Liver (tissue), 9 donors: Measurements from ENCODE around the gene NET1. TPM values are rescaled to one million over a fixed set of nuclear protein-coding genes. Genes with fewer than 3 reads are reported as not detected.

Experiments
- DNase-seq: peaks from one replicate; pipeline ENCODE4 v3.0.0-alpha.2; 2017; ENCODE audit warnings: low spot score
- H3K27ac ChIP-seq, 2 donors: one replicate each; pipeline ENCODE4 v1.7.0; 2013; ENCODE audit warnings: inconsistent platforms in 2 of 2, low read length in 2 of 2, control low read depth in 1 of 2, low read depth in 1 of 2, mild to moderate bottlenecking in 1 of 2
- H3K27me3 ChIP-seq, 4 donors: one replicate each; pipeline versions ENCODE4 v1.6.1 to v1.7.0; 2013; ENCODE audit warnings: low read length in 3 of 4, inconsistent platforms in 1 of 4, mild to moderate bottlenecking in 1 of 4, moderate library complexity in 1 of 4; ENCODE audit not compliant: control insufficient read depth in 4 of 4, insufficient read depth in 4 of 4
- H3K36me3 ChIP-seq, 4 donors: one replicate each; pipeline versions ENCODE4 v1.6.1 to v1.7.0; 2013; ENCODE audit warnings: low read length in 3 of 4, mild to moderate bottlenecking in 3 of 4, low read depth in 1 of 4, moderate library complexity in 1 of 4; ENCODE audit not compliant: control insufficient read depth in 4 of 4, insufficient read depth in 3 of 4
- H3K4me1 ChIP-seq, 4 donors: one replicate each; pipeline versions ENCODE4 v1.6.1 to v1.7.0; 2013; ENCODE audit warnings: low read length in 3 of 4, mild to moderate bottlenecking in 3 of 4, moderate library complexity in 1 of 4; ENCODE audit not compliant: control insufficient read depth in 4 of 4, insufficient read depth in 4 of 4
- H3K4me3 ChIP-seq, 3 donors: one replicate each; pipeline versions ENCODE4 v1.6.1 to v1.7.0; 2013; ENCODE audit warnings: low read length in 3 of 3, control low read depth in 1 of 3, low read depth in 1 of 3, mild to moderate bottlenecking in 1 of 3
- H3K9ac ChIP-seq, 2 donors: one replicate each; pipeline ENCODE4 v1.7.0; 2013; ENCODE audit warnings: low read length in 2 of 2, mild to moderate bottlenecking in 2 of 2, moderate library complexity in 2 of 2, control low read depth in 1 of 2, low read depth in 1 of 2
- H3K9me3 ChIP-seq, 4 donors: one replicate each; pipeline versions ENCODE4 v1.6.1 to v1.7.0; 2013; ENCODE audit warnings: low read length in 3 of 4; ENCODE audit not compliant: control insufficient read depth in 4 of 4
- EGR1 ChIP-seq, 2 donors: IDR thresholded peaks; 2 replicates each; pipeline ENCODE4 v1.6.1; 2016 to 2018; ENCODE audit warnings: antibody characterized with exemption in 2 of 2, low read depth in 2 of 2
- FOXA1 ChIP-seq: IDR thresholded peaks from 2 replicates; pipeline ENCODE4 v1.6.1; 2016; ENCODE audit warnings: antibody characterized with exemption
- FOXA2 ChIP-seq: IDR thresholded peaks from 2 replicates; pipeline ENCODE4 v1.6.1; 2016; ENCODE audit warnings: antibody characterized with exemption
- GABPA ChIP-seq, 2 donors: IDR thresholded peaks in 1 of 2; conservative IDR thresholded peaks in 1 of 2; 2 replicates each; pipeline ENCODE4 v1.6.1; 2016; ENCODE audit warnings: antibody characterized with exemption in 2 of 2, mild to moderate bottlenecking in 1 of 2, moderate library complexity in 1 of 2
- HNF4A ChIP-seq, 2 donors: conservative IDR thresholded peaks; 2 replicates each; pipeline ENCODE4 v1.6.1; 2016; ENCODE audit warnings: antibody characterized with exemption in 2 of 2, mild to moderate bottlenecking in 2 of 2
- HNF4G ChIP-seq: IDR thresholded peaks from 2 replicates; pipeline ENCODE4 v1.6.1; 2016; ENCODE audit warnings: antibody characterized with exemption
- JUND ChIP-seq, 2 donors: IDR thresholded peaks; 2 replicates each; pipeline ENCODE4 v1.6.1; 2016; ENCODE audit warnings: antibody characterized with exemption in 2 of 2
- NR2F2 ChIP-seq: IDR thresholded peaks from 2 replicates; pipeline ENCODE4 v1.6.1; 2016; ENCODE audit warnings: antibody characterized with exemption
- RAD21 ChIP-seq, 2 donors: IDR thresholded peaks; 2 replicates each; pipeline ENCODE4 v1.6.1; 2016; ENCODE audit warnings: antibody characterized with exemption in 2 of 2, mild to moderate bottlenecking in 2 of 2
- RXRA ChIP-seq, 2 donors: IDR thresholded peaks; 2 replicates each; pipeline ENCODE4 v1.6.1; 2017 to 2018; ENCODE audit warnings: antibody characterized with exemption in 2 of 2, mild to moderate bottlenecking in 1 of 2
- SP1 ChIP-seq: IDR thresholded peaks from 2 replicates; pipeline ENCODE4 v1.6.1; 2018; ENCODE audit warnings: antibody characterized with exemption, mild to moderate bottlenecking
- TAF1 ChIP-seq: conservative IDR thresholded peaks from 2 replicates; pipeline ENCODE4 v1.6.1; 2016; ENCODE audit warnings: antibody characterized with exemption, mild to moderate bottlenecking
- YY1 ChIP-seq: IDR thresholded peaks from 2 replicates; pipeline ENCODE4 v1.6.1; 2016; ENCODE audit warnings: antibody characterized with exemption, mild to moderate bottlenecking
- WGBS: extraction: QIAGEN DNeasy Blood & Tissue Kit; methylation state at CpG from one replicate; pipeline ENCODE4 v1.1.7; 2013; 5-methylcytosine and 5-hydroxymethylcytosine counted together
- polyA plus RNA-seq, 2 donors: library from polyadenylated mRNA; stranded (reverse) in 1 of 2; unstranded in 1 of 2; fragments of 200-250 nt in 1 of 2; fragments of >200 nt in 1 of 2; fragmentation: Nextera tagmentation in 1 of 2; extraction: Ambion mirVana in 1 of 2; gene quantifications; one replicate each; pipeline versions ENCODE4 v1.2.1 to v1.2.3, GENCODE V29; 2013 to 2015
- total RNA-seq, 2 donors: library from RNA; depleted of rRNA; stranded (reverse); fragments of >200 nt; gene quantifications; one replicate each; pipeline ENCODE4 v1.2.3, GENCODE V29; 2014
- TF ChIP-seq, protein P1 (sequence below): IDR thresholded peaks from 2 replicates; pipeline ENCODE4 v1.6.1; 2016; ENCODE audit warnings: antibody characterized with exemption
- TF ChIP-seq, protein P2 (sequence below): IDR thresholded peaks from 2 replicates; pipeline ENCODE4 v1.6.1; 2016; ENCODE audit warnings: antibody characterized with exemption
- TF ChIP-seq, protein P3 (sequence below): fragments of 150-350 bp; IDR thresholded peaks from 2 replicates; pipeline ENCODE4 v1.5.1; 2017; ENCODE audit warnings: improper control_type of control experiment, low read depth, low read length; ENCODE audit not compliant: missing input control
- TF ChIP-seq, protein P4 (sequence below): IDR thresholded peaks from 2 replicates; pipeline ENCODE4 v1.6.1; 2016; ENCODE audit warnings: antibody characterized with exemption, mild to moderate bottlenecking
- TF ChIP-seq, protein P5 (sequence below): IDR thresholded peaks from 2 replicates; pipeline ENCODE4 v1.6.1; 2016; ENCODE audit warnings: antibody characterized with exemption
- donor health status: healthy.
- donor health status: healthy.
- donor health status: healthy.
- donor health status: healthy.
- donor health status: healthy.

Gene NET1
- total and polyA plus RNA-seq, 4 donors = 16.2 to 38.6 (median 25.6) TPM

DNA sequence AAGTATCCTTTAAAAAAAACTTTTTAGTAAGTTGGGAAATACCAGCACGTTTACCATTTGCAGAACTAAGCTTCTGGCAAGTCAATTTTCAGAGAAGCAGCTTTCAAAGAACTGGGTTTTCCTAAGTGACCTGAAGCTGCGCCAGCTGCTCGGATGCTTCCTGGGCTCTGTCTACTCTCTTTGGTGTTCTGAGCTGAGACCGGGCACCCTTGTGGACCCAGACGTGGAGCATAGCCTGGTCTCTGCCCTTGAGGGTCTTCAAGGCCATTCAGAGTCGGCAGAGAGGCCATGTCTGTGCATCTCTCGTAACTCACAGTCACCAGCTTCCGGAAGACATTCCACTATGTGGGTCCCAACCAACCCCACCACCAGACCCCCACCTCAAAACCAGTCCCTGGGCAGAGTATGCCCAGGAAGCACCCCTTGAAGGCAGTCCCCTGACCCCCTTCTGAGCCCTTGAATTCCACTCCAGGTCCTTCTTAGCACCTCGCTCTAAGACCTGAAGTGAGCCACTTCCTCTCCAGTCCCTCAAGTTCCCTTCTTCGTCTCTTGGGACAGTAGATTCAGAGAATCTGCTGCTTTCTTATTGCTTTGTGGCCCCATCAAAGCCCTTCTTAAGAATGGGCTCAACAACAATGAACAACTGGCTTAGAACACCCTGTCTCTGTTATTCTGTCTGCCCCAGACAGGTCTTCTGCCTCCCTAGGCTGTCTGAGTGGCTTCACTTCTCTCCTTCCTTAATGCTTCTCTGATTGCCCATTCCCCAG, 78.5 kb downstream of the NET1 start:
- Histone ChIP-seq H3K27me3 (no peaks in the 10 kb centered on the region), H3K27ac (no peak overlapping the region), H3K4me1 (peaks cover 0 to 10% (median 8%) of the 10 kb centered on the region in 4 donors), H3K4me3 (no peak overlapping the region), H3K36me3 (no peaks in the 10 kb centered on the region), H3K9me3 (peaks cover 0 to 3% (median 0%) of the 10 kb centered on the region in 4 donors), H3K9ac (no peak overlapping the region)
- no peak for DNase-seq
- TF ChIP-seq, protein P1, sequence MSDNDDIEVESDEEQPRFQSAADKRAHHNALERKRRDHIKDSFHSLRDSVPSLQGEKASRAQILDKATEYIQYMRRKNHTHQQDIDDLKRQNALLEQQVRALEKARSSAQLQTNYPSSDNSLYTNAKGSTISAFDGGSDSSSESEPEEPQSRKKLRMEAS = no peak
- TF ChIP-seq HNF4A (conservative IDR thresholded peaks at IDR 0.05) (no peak), NR2F2 (no peak), FOXA1 (no peak), JUND (IDR thresholded peaks at IDR 0.05) (no peak), EGR1 (IDR thresholded peaks at IDR 0.05; ENCODE audit: low read depth in 2 of 2) (no peak), HNF4G (no peak), TAF1 (no peak)
- TF ChIP-seq, protein P2, sequence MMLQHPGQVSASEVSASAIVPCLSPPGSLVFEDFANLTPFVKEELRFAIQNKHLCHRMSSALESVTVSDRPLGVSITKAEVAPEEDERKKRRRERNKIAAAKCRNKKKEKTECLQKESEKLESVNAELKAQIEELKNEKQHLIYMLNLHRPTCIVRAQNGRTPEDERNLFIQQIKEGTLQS = no peak
- TF ChIP-seq, protein P3, sequence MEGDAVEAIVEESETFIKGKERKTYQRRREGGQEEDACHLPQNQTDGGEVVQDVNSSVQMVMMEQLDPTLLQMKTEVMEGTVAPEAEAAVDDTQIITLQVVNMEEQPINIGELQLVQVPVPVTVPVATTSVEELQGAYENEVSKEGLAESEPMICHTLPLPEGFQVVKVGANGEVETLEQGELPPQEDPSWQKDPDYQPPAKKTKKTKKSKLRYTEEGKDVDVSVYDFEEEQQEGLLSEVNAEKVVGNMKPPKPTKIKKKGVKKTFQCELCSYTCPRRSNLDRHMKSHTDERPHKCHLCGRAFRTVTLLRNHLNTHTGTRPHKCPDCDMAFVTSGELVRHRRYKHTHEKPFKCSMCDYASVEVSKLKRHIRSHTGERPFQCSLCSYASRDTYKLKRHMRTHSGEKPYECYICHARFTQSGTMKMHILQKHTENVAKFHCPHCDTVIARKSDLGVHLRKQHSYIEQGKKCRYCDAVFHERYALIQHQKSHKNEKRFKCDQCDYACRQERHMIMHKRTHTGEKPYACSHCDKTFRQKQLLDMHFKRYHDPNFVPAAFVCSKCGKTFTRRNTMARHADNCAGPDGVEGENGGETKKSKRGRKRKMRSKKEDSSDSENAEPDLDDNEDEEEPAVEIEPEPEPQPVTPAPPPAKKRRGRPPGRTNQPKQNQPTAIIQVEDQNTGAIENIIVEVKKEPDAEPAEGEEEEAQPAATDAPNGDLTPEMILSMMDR = no peak
- WGBS = 89% methylated on average over 10 of the region's 10 CpGs

DNA sequence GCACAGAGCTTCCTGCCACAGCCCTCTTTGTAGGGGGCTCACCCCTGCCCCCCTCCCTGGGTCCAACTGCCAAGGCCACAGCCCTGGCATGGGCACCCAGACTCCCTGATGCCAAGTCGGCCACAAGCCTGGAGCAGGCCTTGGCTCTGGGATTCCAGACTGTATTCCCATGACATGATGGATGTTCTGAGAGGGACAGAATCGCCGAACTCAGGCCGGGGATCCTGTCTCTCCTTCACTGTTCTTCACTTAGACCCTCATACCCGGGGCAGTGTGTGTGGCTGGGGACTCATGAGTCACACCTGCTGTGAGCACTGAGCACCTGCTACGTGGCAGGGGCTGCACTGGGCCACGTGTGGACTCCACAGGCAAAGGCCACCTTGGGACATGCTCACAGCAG, 79.1 kb downstream of the NET1 start:
- Histone ChIP-seq H3K27me3 (no peaks in the 10 kb centered on the region), H3K9me3 (peaks cover 0 to 3% (median 0%) of the 10 kb centered on the region in 4 donors), H3K4me3 (no peak overlapping the region), H3K36me3 (no peaks in the 10 kb centered on the region), H3K9ac (no peak overlapping the region), H3K4me1 (peaks cover 0 to 10% (median 8%) of the 10 kb centered on the region in 4 donors), H3K27ac (no peak overlapping the region)
- no peak for TF ChIP-seq RAD21 (IDR thresholded peaks at IDR 0.05)
- no peak for TF ChIP-seq HNF4G
- no peak for TF ChIP-seq RXRA (IDR thresholded peaks at IDR 0.05)
- no peak for TF ChIP-seq TAF1
- DNase-seq = no peak
- 95% methylated on average over 7 of the region's 7 CpGs for WGBS

DNA sequence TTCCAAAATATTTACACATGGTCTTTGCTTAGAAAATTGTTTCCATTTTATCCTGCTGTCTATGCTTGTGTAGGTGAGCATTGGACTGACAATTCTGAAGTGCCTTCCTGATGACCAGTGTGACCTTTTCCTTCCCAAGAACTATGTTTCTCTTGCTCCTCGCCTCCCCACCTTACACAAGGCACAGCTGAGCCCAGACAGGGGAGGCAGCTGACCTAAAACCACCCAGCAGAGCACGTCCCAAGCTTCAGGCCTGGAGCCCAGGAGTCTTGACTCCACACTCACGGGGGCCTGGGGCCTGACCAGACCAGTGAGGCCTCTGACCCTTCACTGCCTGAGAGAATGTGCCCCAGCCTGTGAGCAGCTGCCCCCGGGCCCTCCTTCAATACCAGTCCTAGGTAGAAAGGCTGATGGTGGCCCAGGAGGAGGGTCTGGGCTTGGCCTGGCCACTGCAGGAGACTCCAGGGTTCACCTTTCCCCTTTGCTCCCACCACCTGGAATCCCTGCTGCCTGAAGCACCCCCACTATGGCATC, 80.0 kb downstream of the NET1 start:
- H3K36me3 ChIP-seq = no peaks in the 10 kb centered on the region
- no peaks in the 10 kb centered on the region for H3K27me3 ChIP-seq
- H3K4me1 ChIP-seq = peaks cover 0 to 10% (median 8%) of the 10 kb centered on the region in 4 donors
- H3K9ac ChIP-seq = no peak overlapping the region
- WGBS = 94% methylated on average over 4 of the region's 4 CpGs
- H3K9me3 ChIP-seq = peaks cover 0 to 3% (median 0%) of the 10 kb centered on the region in 4 donors
- H3K4me3 ChIP-seq = no peak overlapping the region
- no peak overlapping the region for H3K27ac ChIP-seq
- DNase-seq = no peak
- no peak for TF ChIP-seq RXRA (IDR thresholded peaks at IDR 0.05)
- TF ChIP-seq, protein P1 = no peak
- no peak for TF ChIP-seq YY1
- no peak for TF ChIP-seq EGR1 (IDR thresholded peaks at IDR 0.05; ENCODE audit: low read depth in 2 of 2)
- TF ChIP-seq FOXA2 = no peak
- no peak for TF ChIP-seq JUND (IDR thresholded peaks at IDR 0.05)
- no peak for TF ChIP-seq GABPA (IDR thresholded peaks at IDR 0.05 in 1 of 2, conservative IDR thresholded peaks at IDR 0.05 in 1 of 2)
- TF ChIP-seq FOXA1 = no peak
- TF ChIP-seq, protein P2 = no peak
- no peak for TF ChIP-seq HNF4G
- TF ChIP-seq, protein P4, sequence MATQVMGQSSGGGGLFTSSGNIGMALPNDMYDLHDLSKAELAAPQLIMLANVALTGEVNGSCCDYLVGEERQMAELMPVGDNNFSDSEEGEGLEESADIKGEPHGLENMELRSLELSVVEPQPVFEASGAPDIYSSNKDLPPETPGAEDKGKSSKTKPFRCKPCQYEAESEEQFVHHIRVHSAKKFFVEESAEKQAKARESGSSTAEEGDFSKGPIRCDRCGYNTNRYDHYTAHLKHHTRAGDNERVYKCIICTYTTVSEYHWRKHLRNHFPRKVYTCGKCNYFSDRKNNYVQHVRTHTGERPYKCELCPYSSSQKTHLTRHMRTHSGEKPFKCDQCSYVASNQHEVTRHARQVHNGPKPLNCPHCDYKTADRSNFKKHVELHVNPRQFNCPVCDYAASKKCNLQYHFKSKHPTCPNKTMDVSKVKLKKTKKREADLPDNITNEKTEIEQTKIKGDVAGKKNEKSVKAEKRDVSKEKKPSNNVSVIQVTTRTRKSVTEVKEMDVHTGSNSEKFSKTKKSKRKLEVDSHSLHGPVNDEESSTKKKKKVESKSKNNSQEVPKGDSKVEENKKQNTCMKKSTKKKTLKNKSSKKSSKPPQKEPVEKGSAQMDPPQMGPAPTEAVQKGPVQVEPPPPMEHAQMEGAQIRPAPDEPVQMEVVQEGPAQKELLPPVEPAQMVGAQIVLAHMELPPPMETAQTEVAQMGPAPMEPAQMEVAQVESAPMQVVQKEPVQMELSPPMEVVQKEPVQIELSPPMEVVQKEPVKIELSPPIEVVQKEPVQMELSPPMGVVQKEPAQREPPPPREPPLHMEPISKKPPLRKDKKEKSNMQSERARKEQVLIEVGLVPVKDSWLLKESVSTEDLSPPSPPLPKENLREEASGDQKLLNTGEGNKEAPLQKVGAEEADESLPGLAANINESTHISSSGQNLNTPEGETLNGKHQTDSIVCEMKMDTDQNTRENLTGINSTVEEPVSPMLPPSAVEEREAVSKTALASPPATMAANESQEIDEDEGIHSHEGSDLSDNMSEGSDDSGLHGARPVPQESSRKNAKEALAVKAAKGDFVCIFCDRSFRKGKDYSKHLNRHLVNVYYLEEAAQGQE = no peak
- no peak for TF ChIP-seq TAF1
- no peak for TF ChIP-seq SP1
- TF ChIP-seq, protein P5, sequence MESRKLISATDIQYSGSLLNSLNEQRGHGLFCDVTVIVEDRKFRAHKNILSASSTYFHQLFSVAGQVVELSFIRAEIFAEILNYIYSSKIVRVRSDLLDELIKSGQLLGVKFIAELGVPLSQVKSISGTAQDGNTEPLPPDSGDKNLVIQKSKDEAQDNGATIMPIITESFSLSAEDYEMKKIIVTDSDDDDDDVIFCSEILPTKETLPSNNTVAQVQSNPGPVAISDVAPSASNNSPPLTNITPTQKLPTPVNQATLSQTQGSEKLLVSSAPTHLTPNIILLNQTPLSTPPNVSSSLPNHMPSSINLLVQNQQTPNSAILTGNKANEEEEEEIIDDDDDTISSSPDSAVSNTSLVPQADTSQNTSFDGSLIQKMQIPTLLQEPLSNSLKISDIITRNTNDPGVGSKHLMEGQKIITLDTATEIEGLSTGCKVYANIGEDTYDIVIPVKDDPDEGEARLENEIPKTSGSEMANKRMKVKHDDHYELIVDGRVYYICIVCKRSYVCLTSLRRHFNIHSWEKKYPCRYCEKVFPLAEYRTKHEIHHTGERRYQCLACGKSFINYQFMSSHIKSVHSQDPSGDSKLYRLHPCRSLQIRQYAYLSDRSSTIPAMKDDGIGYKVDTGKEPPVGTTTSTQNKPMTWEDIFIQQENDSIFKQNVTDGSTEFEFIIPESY = no peak
